HG02798 (cell line): ENCODE results near the gene ZC3H4.

Experiments
- ATAC-seq: cut with Tn5 transposase; IDR thresholded peaks from one replicate; pipeline ENCODE4 v1.9.1; 2021; ENCODE audit warnings: mild to moderate bottlenecking; ENCODE audit not compliant: unreplicated experiment, poor library complexity

The ZC3H4 gene

DNA sequence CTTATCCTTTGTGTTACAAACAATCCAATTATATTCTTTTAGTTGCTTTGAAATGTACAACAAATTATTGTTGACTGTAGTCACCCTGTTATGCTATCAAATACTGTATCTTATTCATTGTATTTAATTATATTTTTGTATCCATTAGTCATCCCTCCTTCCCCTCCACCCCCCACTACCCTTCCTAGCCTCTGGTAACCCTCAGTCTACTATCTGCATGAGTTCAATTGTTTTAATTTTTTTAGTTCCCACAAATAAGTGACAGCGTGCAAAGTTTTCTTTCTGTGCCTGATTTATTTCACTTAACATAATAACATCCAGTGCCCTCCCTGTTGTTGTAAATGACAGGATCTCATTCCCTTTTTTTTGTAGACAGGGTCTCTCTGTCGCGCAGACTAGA, 21.6 kb upstream of the ZC3H4 start:
- no peak for ATAC-seq

DNA sequence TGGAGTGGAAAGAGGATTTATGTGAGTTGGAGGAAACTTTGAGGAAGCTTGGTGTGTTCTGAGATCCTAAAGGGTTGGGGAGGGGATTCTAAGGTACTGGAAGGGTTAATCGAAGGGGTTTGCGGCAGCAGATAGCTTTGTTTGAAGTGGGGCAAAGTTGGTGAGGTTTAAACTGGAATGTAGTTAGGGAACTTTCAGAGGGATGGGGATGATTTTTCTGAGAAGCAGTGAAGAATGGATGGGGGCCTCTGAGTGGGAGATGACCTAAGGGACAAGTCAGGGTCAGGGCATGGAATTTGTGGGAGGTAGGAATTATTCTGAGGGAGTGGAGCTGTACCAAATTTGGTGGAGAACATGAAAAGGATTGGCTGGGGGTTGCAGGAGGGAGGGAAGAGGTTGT, 21.0 kb upstream of the ZC3H4 start:
- no peak for ATAC-seq

DNA sequence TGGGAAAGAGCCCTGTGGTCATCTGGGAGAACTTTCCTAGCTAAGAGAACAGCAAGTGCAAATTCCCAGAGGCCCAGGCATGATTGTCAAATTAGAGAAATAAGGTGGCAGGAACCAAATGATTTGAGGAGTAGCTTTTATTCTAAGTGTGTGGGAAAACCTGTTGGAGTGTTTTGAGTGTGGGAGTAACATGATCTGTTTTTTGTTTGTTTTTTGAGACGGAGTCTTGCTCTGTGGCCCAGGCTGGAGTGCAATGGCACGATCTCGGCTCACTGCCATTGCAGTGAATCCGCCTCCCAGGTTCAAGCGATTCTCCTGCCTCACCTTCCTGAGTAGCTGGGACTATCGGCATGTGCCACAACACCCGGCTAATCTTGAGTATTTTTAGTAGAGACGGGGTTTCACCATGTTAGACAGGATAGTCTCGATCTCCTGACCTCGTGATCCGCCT, 19.5 kb upstream of the ZC3H4 start:
- ATAC-seq, result no peak

DNA sequence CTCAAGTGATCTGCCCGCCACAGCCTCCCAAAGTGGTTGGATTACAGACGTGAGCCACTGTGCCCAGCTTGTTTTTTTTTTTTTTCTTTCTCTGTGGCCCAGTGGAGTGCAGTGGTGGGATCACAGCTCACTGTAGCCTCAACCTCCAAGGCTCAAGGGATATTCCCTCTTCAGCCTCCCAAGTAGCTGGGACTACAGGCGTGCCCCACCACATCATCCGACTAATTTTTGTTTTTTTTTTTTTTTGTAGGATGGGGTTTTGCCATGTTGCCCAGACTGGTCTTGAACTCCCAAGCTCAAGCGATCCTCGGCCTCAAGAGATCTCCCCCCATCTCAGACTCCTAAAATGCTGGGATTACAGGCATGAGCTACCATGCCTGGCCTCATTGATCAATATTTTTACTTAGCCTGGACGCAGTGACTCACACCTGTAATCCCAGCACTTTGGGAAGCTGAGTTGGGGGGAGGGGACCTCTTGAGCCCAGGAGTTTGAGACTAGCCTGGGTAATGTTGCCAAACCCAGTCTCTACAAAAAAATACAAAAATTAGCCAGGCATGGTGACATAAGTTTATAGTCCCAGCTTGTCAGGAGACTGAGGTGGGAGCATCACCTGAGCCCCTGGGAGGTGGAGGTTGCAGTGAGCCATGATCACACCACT, 18.7 kb upstream of the ZC3H4 start:
- ATAC-seq, result no peak

DNA sequence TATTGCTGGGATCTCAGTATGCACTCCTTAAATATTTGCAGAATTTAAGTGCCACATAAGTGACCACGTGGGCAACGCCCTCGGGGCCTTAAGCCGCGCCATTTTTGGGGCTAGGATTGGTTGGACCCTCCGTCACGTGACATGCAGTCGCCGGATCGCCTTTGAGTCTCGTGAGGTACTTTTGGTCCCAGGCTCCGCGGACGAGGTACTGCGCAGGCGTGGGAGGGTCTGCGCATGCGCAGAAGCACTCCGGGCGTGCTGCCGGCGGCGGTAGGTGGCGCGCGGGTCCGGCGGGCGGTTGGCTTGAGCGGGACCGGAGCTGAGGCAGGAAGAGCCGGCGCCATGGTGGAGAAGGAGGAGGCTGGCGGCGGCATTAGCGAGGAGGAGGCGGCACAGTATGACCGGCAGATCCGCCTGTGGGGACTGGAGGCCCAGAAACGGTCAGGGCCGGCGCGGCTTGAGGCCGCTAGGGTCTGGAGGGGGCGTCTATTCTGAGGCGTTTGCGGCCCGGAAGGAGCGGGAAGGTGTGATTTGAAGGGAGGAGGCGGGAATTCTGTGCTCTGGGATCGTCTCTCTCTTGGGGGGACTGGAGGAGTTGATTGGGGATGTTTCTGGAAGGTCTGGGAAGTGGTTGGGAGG, 17.1 kb upstream of the ZC3H4 start, which contains the start of gene SAE1:
SAE1 (plus strand) TSS at position 247 of the 639 bp plus-strand sequence; CDS start at position 343, 96 bp downstream.
- peak; percentile 94 for ATAC-seq

DNA sequence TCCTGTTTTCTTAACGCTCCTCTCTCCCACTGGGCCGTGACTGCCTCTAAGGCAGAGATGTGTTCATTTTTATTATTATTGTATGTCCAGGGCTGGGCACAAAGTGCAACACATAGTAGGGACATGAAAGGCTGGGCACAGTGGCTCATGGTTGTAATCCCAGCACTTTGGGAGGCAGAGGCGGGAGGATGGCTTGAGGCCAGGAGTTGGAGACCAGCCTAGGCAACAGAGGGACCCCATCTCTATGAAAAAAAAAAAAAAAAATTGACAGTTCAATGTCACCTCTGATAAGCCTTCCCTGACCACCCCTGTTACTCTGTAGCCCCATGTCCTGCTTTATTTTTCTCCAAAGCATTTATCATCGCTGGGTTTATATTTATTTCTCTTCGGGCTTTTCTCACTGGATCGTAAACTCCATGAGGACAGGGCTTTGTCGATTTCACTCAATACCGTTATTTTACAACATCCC, 16.6 kb upstream of the ZC3H4 start:
- no peak for ATAC-seq

DNA sequence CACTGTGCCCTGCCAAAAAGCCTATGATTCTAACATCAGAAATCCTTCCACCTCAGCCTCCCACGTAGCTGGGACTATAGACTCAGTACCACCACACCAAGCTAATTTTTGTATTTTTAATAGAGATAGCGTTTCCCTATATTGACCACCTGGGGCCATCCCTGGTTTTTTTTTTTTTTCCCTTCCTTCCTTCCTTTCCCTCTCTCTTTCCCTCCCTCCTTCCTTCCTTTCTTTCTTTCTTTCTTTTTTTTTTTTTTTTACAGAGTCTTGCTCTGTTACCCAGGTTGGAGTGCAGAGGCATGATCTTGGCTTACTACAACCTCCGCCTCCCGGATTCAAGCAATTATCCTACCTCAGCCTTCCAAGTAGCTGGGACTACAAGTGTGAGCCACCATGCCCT, 16.0 kb upstream of the ZC3H4 start:
- ATAC-seq, result no peak

DNA sequence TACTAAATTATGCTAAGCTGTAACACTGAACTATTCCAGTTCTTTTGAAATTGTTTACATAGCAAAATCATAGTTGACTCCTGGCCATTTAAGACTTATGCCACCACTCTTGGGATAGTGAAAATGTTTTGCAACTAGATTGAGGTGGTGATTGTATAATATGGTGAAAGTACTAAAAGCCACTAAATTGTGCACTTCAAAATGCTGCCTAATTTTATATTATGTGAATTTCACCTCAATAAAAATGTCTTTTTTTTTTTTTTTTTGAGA, 12.0 kb upstream of the ZC3H4 start:
- no peak for ATAC-seq

DNA sequence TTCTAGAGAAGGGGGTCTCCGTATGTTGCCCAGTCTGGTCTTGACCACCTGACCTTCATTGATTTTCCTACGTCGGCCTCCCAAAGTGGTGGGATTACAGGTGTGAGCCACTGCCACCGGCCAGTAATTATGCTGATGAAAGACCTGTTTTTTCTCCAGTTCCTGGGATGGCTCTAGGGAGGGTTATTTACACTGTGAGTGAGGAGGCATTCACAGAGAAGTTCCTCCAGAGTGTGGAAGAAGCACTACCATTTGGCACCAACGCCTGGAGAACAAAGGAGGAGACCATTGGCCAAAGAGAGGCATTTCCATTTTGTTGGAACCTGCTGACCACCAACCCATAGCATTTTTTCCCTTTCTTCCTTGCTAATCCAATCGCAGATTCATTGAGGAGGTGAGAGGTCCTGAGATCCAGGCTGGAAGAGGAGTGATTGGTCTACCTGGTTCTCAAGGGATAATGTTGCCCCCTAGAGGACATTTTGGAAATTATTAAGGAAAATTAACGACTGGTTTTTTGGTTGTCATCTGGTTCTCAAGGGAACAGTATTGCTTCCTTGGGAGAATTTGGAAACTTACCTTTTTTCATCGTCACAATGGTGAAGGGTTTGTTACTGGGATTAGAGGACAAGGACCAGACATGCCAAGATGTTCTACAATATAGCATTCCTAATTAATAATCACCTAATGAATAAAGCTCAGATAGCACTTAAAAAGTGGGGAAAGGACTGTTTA, 11.5 kb upstream of the ZC3H4 start:
- no peak for ATAC-seq

DNA sequence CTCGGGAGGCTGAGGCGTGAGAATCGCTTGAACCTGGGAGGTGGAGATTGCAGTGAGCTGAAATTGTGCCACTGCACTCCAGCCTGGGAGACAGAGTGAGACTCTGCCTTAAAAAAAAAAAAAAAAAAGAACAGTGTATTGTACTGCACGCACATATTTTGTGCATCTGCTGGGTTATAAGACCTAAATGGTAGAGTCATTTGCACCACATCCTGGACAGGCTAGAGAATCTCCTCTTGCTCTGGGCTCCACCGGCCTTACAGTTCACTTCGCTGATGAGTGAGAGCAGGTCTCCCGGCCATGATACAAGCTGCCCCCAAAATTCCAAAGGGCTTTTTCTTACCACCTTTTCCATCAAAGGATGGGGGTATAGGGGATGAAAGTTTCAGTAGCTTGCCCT, 9.8 kb upstream of the ZC3H4 start:
- no peak for ATAC-seq

DNA sequence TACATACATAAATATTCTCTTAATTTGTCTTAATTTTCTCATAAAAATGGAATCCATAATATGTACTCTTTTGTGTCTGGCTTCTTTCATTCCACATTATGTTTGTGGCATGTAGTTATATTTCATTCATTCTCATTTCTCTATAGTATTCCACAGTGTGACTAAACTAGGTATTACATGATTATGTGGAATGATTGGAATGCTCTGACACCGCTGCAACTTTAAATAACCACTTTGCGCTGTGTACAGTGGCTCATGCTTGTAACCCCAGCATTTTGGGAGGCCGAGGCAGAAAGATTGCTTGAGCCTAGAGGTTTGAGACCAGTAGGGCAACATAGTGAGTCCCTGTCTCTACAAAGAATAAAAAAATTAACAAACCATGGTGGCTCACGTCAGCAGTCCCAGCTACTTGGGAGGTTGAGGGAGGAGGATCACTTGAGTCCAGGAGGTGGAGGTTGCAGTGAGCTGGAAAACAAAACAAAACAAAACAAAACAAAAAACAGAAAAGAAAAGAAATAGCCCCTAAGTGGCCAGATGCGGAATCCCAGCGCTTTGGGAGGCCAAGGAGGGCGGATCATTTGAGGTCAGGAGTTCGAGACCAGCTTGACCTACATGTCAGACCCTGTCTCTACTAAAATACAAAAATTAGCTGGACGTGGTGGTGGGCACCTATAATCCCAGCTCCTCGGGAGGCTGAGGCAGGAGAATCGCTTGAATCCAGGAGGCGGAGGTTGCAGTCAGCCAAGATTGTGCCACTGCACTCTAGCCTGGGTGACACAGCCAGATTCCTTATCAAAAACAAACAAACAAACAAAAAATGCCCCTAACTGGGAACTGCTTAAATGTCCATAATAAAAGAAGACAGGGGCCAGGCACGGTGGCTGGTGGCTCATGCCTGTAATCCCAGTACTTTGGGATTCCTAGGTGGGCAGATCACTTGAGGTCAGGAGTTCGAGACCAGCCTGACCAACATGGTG, 9.1 kb upstream of the ZC3H4 start:
- ATAC-seq, result no peak

DNA sequence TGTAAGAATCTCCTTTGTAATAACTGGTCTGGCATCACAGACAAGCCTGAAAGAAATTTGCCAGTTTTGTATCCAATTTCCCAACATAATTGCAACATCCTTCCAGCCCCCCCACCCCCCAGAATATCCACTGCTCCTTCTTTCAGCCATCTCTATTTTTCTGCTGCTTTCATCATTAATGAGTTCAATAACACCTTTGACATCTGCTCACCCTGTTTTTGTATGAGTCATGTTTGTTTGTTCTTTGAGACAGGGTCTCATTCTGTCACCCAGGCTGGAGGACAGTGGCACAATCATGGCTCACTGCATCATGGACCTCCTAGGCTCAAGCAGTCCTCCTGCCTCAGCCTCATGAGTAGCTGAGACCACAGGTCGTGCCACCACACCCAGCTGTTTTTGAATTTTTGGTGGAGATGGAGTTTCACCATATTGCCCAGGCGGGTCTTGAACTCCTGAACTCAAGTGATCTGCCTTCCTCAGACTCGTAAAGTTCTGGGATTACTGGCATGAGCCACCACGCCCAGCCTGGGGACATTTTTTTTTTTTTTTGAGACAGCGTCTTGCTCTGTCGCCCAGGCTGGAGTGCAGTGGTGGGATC, 7.0 kb upstream of the ZC3H4 start:
- ATAC-seq, result no peak

DNA sequence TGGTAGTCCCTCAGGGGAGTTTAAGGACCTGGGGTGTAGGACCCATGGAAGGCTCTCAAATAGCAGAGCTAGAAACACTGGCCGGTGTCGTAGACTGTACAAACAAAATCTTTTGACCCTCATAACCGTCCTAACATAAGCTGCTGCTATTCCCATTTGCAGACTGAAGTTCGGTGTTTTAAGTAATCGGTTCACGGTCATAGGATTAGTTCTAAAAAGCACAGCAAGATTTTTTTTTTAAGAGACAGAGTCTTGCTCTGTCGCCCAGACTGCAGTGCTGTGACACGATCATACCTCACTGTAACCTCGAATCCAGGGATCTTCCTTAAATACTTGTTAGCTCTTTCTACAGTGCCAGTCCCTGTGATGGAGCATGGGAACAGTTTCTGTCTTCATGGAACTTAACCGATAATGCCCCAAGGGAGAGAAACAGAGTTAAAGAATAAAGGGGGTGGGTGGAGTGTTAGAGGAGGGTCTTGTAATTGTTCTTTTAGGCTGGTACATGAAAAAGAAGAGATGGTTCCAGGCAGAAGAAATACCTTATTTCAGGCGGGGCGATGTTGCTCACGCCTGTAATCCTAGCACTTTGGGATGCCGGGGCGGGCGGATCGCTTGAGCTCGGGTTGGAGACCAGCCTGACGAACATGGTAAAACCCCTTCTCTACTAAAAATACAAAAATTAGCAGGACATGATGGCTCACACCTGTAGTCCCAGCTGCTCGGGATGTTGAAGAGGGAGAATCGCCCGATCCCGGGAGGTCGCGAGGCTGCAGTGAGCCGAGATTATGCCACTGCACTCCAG, 475 bp upstream of the ZC3H4 start:
- ATAC-seq, result no peak

DNA sequence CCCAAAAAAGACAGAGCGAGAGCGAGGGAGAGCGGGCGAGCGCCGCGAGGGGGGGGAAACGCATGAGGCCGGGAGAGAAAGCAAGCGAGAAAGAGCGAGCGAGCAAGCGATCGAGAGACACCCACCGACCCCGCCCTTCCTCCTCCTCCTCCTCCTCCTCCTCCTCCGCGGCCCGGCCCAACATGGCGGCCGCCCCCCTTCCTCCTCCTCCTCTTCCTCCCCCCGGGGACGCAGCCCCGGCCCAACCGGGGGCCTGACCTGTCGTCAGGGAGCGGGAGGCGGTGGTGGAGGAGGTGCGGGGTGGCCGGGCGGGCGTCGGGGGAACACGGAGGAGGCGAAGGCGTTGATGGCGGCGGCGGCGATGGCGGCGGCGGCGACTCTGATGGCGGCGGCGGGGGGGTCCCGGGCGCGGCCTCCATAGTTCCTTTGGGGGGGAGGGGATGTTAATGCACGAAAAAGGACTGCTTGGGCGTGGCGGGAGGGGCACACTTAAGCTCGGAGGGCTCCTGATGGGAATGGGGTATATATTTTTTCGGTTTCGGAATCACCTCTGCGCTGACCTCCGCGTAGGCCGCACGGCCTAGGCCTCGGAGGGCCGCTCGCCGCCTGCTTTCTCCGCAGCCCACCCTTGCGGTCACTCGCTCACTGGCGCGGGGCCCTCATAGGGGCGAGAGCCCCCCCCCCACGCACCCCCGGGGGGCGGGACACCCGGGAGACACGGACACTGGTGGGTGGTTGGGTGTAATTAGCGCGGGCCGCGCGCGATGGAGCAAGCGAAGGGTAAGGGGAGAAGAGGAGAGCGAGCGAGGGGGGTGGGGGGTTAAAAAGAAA, 1.2 kb downstream of the ZC3H4 start:
- peak; percentile 20 for ATAC-seq

DNA sequence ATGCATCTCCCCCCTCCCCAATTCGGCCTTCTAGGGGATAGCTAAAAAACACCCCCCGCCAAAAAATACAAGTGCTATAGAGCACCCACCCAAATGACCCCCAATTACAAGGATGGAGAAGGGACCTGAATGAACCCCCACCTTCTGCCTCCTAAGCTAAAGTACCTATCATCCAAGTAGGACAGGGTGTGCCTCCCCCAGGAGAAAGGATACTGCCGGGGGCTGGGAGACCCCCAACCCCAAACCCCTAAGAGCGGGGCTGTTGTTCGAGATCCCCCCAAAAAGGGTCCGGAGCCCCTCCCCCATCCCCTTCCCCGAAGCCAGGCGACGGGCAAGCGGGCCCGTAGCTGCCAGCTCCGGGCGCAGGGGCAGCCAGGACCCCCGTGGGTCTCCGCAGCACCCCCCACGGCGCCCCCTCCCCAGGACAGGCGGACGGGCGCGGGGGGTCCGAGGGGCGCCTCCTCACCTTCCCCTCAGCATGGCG, 1.9 kb downstream of the ZC3H4 start:
- ATAC-seq, result no peak

DNA sequence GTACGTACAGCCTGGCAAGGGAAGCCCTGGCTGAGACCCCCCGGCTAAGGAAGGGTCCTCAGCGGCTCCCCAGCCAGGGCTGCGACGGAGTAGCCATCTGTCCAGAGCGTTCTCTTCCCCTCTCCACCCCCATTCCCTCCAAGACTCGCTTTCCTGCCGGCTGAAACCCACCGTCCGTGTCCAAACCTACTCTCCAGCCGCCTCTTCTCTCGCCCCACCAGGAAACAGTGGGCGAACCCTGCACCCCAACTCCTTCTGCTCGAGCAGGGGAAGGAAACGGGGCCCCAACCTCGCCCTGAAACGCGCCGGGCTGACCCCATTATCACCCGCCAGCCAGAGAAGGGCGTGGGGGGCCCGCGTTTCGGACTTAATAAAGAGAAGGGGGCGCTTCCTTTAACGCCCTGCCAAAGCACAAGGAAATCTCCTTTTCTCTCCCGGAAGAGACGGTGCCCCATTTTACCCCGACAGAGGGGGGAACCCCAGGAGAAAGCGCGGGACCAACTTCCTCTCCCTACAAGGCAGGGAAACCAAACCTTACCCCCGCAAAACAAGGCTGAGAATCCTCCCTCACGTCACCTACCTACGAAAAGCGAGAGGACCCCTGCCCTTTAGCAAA, 2.5 kb downstream of the ZC3H4 start:
- no peak for ATAC-seq

DNA sequence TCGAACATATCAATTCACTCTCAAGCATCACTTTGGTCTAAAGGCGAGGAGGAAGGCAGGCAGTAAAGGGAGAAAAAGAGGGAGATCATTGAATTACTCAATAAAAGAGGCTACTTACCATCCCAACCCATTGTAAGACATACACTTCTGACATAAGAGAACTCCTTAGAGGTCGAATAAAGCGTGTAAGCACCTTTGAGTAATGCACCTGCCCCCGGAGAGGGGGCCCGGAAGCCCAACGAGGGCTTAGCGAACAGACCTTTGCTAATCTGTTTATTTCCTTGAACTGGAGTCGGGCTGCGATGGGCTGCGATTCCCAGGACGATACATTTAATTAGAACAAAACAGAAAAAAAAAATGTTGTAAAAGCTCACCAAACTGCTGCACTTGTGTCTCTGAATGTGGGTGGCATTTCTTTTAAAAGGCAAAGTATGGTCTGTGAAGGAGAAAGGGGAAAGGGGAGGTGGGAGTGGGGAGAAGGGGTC, 3.0 kb downstream of the ZC3H4 start:
- no peak for ATAC-seq
